GM23248 (cell line): ENCODE data around the gene RGS19.

Experiments used
- EZH2 ChIP-seq: fragments of 200-600 bp; sonication (generic); IDR thresholded peaks from 2 replicates; pipeline ENCODE4 v1.6.1; 2018; ENCODE audit warnings: antibody characterized with exemption, mild to moderate bottlenecking; ENCODE audit not compliant: insufficient read depth, poor library complexity, severe bottlenecking
- EZH2phosphoT487 ChIP-seq: fragments of 200-600 bp; sonication (generic); IDR thresholded peaks from 2 replicates; pipeline ENCODE4 v1.6.1; 2018; ENCODE audit warnings: antibody characterized with exemption, moderate library complexity, mild to moderate bottlenecking, low read depth; ENCODE audit not compliant: insufficient read depth

- TF ChIP-seq EZH2 (no peak), EZH2phosphoT487 (no peak)
Measured at GRCh38 chr20:64115171-64115911, 36.0 kb upstream of the RGS19 start.
